Mononuclear cell (primary cell): ENCODE measurements around the gene DENR. TPM values are rescaled to one million over a fixed set of nuclear protein-coding genes. Genes with fewer than 3 reads are reported as not detected.
"Not testable (repeated sequence)": the region's sequence is repeated elsewhere in the genome, so short reads cannot be mapped to it uniquely, and the experiment has no call there.

Experiments used
- H3K27me3 ChIP-seq: 2 replicates; pipeline ENCODE4 v1.6.0; 2011; ENCODE audit warnings: low read length, control low read depth; ENCODE audit not compliant: insufficient read depth
- H3K4me1 ChIP-seq: 2 replicates; pipeline ENCODE4 v1.5.1; 2011; ENCODE audit warnings: mild to moderate bottlenecking, low read length, control low read depth; ENCODE audit not compliant: insufficient read depth
- H3K4me3 ChIP-seq: 2 replicates; pipeline ENCODE4 v1.5.1; 2011; ENCODE audit warnings: mild to moderate bottlenecking, low read length, moderate library complexity
- H3K9me3 ChIP-seq: 2 replicates; pipeline ENCODE4 v1.5.1; 2011; ENCODE audit warnings: low read depth, mild to moderate bottlenecking, control low read depth, low read length
- total RNA-seq: library from RNA; depleted of rRNA; stranded (reverse); fragments of >200 nt; gene quantifications from one replicate; pipeline ENCODE4 v1.2.3, GENCODE V29; 2012

Gene DENR
- total RNA-seq, 1 donor = 23.0 TPM

DNA sequence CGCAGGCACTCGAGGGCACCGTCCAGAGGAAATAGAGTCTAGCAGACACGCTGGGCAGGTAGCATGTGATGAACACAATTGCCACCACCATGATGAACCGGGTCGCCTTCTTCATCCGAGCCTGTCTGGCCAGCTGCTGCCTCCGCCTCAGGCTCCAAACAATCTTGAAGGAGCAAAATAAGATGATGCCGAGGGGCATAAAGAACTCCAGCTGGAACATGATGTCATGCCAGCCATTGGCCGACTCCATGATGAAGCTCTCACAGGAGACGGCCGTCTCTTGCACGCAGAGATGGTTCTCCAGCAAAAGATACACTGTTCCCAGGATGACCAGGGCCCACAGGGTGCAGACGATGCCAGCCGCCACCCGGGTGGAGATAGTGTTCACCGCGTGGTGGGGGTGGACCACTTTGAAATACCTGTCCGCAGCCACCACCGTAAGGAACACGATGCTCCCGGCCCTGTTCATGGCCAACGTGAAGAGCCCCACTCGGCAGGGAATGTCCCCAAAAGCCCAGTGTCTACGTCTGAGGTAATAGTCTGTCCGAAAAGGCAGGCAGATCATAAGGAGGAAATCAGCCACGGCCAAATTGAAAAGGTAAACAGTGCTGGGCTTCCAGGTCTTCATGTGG, 22.9 kb upstream of the DENR start:
- H3K9me3 ChIP-seq = no peaks in the 10 kb centered on the region
- H3K4me3 ChIP-seq = no peak overlapping the region
- no peaks in the 10 kb centered on the region for H3K27me3 ChIP-seq
- peaks cover 62% of the 10 kb centered on the region for H3K4me1 ChIP-seq

DNA sequence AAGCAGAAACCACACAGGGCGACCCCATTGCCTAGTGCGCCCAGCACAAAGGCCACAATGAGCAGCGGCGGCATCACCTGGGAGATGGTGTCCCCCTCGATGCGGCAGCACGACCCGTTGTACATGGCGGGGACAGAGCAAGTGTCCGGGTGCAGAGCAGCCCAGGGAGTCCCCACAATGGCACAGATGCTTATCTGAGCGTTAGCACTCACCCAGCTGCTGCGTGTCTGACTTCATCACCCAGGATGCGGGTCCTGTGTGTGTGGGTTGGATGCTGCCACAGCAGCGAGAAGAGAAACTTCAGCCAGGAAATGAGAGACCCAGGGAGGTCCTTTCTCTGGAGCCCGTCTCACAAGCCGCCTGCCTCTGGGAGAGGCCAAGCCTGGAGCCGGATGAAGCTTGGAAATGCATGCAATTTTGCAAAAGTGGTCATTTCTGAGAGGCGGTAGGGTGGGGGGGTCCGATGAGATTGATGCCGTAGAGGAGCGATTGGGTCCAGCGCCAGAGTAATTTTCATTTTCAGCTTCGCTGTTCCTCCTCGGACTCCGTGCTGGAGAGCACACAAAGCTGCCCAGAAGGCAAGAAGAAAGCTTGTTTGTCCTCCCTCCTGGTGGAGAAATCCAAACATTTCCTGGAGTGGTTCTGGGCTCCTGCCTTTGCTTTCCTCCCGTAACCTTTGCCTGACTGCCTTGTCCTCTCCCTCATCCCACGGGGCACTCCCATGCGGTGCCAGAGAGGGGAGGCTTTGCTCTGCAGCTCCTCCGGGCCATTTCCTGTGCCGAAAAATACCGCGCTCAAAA, 22.2 kb upstream of the DENR start, which contains the start of gene HCAR1:
HCAR1 (minus strand) TSS at position 630 of the 800 bp plus-strand sequence; CDS start at position 125, 505 bp downstream.
- peaks cover 56% of the 10 kb centered on the region for H3K4me1 ChIP-seq
- H3K4me3 ChIP-seq = no peak within 1 kb of the TSS

DNA sequence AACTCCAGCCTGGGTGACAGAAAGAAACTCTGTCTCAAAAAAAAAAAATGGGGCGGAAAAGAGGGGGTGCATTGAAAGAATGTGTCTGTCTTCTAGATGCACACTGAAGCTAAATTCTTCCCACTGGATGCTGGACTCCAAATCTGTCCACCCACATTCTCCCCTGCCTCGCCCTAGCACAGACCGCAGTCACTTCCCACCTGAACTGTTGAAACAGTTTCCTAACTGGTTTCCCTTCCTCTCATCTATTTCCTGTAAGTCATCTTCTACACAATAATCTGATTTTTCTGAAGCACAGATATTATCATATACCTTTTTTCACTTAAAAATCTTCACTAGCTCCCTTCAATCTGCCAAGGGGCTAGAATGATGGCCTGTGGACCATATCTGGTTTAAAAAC, 20.5 kb upstream of the DENR start:
- Histone ChIP-seq H3K4me1 (peaks cover 40% of the 10 kb centered on the region), H3K9me3 (no peaks in the 10 kb centered on the region), H3K27me3 (no peaks in the 10 kb centered on the region), H3K4me3 (no peak overlapping the region)

More for the DNA sequence above, 22.2 kb upstream of the DENR start, which contains the start of gene HCAR1:
- Histone ChIP-seq H3K9me3 (no peaks in the 10 kb centered on the region), H3K27me3 (no peaks in the 10 kb centered on the region)

DNA sequence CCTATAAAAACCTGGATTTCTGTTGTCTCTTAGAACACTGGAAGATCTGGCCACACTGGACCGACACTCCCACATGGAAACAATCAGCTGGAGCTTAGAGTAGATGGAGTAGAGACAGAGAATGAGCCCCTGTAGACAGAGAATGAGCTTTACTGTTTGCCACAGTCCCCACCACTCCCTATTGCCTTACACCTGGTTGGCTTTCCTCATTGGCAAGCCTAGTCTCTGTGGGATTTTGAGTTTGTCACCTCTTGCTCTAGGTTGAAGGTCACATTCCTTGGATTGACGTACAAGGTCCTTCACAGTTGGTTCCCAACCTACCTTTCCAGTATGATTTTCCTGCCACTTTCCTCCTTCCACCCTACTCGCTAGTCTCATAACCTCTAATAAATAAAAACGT, 20.0 kb upstream of the DENR start:
- no peaks in the 10 kb centered on the region for H3K9me3 ChIP-seq
- H3K4me3 ChIP-seq = no peak overlapping the region

DNA sequence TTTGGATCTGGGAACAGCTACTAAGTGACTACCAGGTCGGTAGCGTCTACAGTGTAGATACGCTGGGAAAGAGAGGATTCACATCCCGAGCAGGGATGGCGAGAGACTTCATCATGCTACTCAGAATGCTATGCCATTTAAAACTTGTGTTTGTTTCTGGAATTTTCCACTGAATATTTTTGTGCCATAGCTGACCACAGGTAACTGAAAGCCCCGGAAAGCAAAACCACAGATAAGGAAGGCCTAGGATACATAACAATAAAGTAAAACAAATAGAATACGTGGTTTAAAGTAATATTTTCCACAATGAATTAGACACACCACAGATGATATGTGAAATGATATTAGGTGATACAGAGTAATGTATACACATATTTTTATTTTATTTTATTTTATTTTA, 14.1 kb upstream of the DENR start:
- no peak overlapping the region for H3K4me3 ChIP-seq
- no peaks in the 10 kb centered on the region for H3K27me3 ChIP-seq
- H3K9me3 ChIP-seq = no peaks in the 10 kb centered on the region
- peaks cover 17% of the 10 kb centered on the region for H3K4me1 ChIP-seq

More for the DNA sequence above, 20.0 kb upstream of the DENR start:
- Histone ChIP-seq H3K4me1 (peaks cover 39% of the 10 kb centered on the region), H3K27me3 (no peaks in the 10 kb centered on the region)

DNA sequence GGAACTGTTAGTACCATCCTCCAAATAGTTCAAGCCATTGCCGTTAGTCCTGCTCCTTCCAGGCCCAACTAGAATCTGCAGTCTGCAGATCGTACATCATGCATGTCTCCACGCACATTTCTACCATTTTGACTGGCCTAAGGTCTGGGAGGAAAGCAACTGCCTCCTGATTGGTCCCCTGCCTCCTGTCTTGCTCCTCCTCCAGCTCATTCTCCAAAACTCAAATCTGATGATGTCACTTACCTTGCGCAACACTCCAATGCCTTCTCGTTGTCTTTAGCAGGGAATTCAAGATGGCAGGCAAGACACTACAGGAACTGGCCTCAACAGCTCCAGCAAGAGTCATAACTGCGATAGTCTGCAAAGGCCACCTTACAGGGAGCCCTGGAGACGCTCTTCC, 12.3 kb upstream of the DENR start:
- H3K4me3 ChIP-seq = no peak overlapping the region
- H3K4me1 ChIP-seq = peaks cover 26% of the 10 kb centered on the region
- H3K9me3 ChIP-seq = no peaks in the 10 kb centered on the region
- H3K27me3 ChIP-seq = no peaks in the 10 kb centered on the region

DNA sequence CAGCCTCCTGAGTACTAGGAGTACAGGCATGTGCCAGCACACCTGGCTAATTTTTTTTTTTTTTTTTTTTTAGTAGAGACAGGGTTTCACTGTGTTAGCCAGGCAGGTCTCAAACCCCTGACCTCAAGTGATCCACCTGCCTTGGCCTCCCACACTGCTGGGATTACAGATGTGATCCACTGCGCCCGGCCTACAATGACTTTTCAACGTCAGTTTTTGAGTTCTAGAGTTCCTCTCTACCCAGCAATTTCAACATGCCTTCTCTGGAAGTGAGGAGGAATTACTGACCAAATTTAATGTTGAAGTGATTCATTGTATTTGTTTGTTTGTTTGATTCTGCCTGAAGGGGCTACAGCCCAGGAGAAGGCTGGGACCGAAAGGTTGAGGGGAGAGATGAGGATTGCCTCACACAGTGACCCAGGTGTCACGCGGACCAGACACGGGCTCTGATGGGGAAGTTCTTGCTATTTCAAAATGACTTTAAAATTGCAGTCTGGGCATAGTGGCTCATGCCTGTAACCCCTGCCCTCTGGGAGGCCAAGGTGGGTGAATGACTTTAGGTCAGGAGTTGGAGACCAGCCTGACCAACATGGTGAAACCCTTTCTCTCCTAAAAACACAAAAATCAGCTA, 8.6 kb upstream of the DENR start:
- Histone ChIP-seq H3K4me1 (peaks cover 42% of the 10 kb centered on the region), H3K9me3 (no peaks in the 10 kb centered on the region), H3K4me3 (no peak overlapping the region), H3K27me3 (no peaks in the 10 kb centered on the region)

DNA sequence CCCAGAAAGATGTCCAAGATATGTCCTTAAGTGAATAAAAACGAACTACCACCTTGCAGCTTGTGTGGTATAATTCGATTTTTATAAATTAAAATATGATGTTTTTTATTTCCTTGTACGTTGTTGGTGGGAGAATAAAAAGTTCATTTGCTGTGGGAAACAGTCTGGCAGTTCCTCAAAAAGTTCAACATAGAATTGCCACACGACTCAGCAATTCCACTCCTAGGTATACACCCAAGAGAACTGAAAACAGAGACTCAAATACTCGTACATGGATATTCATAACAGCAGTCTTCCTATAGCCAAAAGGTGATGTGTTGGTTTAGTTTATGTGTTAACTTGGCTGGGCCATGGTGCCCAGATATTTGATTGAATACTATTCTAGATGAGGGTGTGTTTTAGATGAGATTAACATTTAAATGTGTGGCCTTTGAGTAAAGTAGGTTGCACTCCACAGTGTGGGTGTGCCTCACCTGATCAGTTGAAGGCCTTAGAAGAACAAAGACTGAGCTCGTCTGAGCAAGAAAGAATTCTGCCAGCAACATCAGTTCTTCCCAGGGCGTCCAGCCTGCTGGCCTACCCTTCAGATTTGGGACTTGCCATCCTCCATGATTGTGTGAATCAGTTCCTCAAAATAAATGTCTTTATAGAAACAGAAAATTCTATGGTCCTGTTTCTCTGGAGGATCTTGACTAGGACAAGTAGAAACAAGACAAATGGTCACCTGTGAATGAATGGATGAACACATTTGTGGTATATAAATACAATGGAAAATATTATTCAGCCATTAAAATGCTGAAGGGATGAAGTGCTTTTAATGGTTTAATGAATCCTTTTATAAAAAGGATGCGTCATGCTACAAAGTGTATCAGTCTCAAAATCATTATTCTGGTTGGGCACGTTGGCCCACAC, 5.1 kb upstream of the DENR start:
- H3K4me1 ChIP-seq = peaks cover 56% of the 10 kb centered on the region
- H3K4me3 ChIP-seq = no peak overlapping the region
- H3K9me3 ChIP-seq = no peaks in the 10 kb centered on the region
- H3K27me3 ChIP-seq = no peaks in the 10 kb centered on the region

DNA sequence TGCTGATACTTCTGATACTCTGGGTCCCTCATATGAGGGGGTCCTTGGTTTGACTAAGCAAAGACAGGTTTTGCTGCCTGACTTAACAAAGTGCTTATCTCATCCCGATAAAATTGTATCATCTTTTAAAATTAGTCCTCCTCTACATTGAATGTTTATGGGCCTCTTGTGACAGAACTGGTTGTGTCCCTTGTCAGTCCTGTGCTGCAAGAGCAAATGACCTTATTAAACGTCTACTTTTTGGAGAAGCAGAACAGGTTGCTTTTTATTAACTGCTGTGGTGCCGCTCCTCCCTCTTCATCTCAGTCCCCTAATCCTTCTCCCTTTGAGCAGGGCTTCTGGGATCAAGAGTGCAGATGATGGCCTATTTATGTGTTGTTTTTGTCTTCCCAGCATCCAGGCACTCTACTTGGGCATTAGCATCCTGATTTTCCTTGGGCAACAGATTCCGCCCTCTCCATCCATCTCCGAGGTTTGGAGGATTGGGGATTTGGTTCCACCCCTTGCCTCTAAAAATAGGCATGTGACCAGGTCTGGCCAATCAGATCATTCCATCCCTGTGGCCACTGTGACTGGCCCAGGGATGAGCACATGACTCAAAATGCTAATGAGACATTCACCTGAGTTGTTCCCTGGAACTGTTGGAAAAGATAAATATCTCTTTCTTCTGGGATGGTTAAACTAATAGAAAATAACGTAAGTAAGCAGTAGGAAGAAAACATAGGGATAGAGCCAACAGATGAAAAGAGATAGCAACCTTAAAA, 2.9 kb upstream of the DENR start:
- Histone ChIP-seq H3K4me1 (peaks cover 45% of the 10 kb centered on the region), H3K27me3 (no peaks in the 10 kb centered on the region), H3K9me3 (no peaks in the 10 kb centered on the region), H3K4me3 (no peak overlapping the region)

DNA sequence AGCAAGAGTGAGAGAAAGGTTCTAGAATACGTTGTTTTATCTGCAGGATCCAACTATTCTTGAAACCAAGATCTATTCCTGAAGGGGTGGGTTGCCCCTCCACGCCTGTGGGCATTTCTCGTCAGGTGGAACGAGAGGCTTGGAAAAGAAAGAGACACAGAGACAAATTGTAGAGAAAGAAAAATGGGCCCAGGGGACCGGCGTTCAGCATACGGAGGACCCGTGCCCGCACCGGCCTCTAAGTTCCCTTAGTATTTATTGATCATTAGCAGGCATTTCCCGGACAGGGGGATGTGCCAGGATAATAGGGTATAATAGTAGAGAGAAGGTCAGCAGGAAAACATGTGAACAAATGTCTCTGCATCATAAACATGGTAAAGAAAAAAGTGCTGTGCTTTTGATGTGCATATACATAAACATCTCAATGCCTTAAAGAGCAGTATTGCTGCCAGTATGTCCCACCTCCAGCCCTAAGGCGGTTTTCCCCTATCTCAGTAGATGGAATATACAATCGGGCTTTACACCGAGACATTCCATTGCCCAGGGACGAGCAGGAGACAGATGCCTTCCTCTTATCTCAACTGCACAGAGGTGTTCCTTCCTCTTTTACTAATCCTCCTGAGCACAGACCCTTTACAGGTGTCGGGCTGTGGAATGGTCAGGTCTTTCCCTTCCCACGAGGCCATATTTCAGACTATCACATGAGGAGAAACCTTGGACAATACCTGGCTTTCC, 1.7 kb upstream of the DENR start:
- not testable (repeated sequence) for H3K9me3 ChIP-seq, H3K4me3 ChIP-seq, H3K27me3 ChIP-seq
- H3K4me1 ChIP-seq = peaks cover 43% of the 10 kb centered on the region

DNA sequence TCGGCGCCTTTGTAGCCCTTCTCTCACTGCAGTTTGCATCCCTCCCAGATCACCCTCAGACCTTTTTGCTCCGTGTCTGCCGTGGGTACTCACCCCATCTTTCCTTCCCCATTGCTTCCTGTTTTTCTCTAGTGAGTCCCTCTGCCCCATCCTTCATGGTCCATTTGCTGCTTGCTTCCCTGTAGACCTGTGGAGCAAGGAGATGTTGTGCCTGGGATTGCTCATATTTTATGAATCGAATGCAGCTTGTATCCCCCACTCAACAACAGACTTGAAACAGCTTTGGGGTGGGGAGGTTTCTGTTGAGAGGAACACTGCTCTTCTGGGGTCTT, 661 bp downstream of the DENR start:
- H3K9me3 ChIP-seq = no peaks in the 10 kb centered on the region
- H3K4me1 ChIP-seq = peaks cover 32% of the 10 kb centered on the region
- peak overlapping the region; percentile 86 for H3K4me3 ChIP-seq
- no peaks in the 10 kb centered on the region for H3K27me3 ChIP-seq

DNA sequence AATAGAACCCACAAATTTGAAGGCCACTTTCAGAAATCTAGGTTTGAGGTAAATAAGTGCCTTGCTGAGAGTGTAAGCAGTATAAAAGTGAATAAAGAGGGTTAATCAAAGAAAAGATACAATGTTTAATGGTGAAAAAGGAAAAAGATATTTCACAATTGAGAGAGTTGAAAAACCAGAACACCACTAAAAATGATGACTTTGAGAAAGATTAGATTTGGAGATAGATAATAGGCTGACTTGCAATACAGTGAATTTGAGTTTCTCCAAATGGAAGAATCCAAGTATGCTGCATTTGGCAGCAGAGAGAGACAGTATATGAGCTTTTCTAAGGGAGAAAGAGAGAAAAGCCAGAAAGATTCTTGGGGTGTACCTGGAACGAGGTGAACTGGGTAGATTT, 2.2 kb downstream of the DENR start:
- Histone ChIP-seq H3K9me3 (no peaks in the 10 kb centered on the region), H3K4me1 (peaks cover 28% of the 10 kb centered on the region), H3K27me3 (no peaks in the 10 kb centered on the region), H3K4me3 (no peak overlapping the region)

DNA sequence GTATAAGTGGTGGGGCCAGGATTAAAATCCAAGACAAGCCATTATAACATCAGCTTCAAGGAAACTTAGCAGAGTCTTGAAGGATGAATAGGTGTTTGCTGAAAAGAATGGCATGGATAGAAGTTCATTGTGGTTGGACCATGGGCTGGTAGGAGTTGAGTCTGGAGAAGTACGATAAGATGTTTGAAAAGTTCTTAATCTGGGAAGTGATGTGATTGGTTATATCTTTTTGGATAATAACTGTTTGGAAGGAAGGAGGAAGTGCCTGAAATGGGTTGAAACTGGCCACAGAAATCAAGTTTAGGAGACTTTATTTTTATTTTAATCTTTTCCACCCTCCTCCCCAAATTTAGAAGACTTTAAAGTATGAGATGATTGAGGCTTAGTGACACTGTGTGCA, 4.9 kb downstream of the DENR start:
- Histone ChIP-seq H3K4me1 (peaks cover 15% of the 10 kb centered on the region), H3K4me3 (no peak overlapping the region), H3K9me3 (no peaks in the 10 kb centered on the region), H3K27me3 (no peaks in the 10 kb centered on the region)

DNA sequence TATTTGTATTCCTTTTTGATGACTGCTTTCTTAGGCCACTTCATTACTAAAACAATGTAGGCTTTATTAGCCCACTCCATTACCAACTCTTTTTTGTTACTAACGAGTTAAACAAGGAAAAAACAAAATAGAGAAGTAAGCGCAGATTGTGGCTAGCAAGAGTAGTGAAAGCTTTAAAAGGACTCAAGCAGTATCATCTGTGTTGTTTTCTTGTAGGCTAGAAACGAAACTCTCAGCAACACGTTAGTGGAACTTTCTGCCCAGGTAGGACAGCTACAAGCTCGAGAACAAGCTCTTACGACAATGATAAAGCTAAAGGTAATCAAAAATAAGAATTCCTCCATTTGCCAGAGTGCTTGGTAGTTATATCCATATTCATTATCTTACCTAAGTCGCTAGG, 32.9 kb downstream of the DENR start:
- Histone ChIP-seq H3K9me3 (no peaks in the 10 kb centered on the region), H3K4me3 (no peak overlapping the region), H3K4me1 (no peaks in the 10 kb centered on the region), H3K27me3 (no peaks in the 10 kb centered on the region)
